Fibroblast of mammary gland (primary cell): Measurements from ENCODE around the gene TTYH2.

ENCODE experiments used
- DNase-seq: peaks from one replicate; pipeline ENCODE4 v3.0.0-alpha.2; 2010; ENCODE audit warnings: low read depth
- H3K4me3 ChIP-seq: 2 replicates; pipeline ENCODE4 v1.5.1; 2011; ENCODE audit warnings: low read depth, mild to moderate bottlenecking, low read length, moderate library complexity; ENCODE audit not compliant: control insufficient read depth
- TF ChIP-seq, protein P1 (sequence below): conservative IDR thresholded peaks from 2 replicates; pipeline ENCODE4 v1.5.1; 2011; ENCODE audit warnings: low read depth, low read length, inconsistent platforms; ENCODE audit not compliant: control insufficient read depth, insufficient read depth

The TTYH2 gene

DNA sequence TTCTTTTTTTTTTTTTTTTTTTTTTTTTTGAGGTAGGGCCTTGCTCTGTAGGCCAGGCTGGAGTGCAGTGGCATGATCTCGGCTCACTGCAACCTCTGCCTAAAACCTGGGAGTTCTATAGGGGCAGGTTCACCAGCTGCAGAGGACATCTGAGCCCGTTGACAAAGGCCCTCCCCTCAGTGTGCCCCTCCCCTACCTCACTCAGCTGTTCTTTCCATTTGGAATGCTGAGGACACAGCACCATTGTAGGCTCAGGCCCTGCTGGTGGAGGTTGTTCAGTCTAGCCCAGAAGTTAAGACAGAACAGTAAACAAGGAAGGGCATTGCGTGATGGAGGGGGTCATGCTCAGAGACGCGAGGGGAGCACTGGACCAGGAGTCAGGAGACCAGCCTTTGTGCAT is 90.8 kb downstream of the TTYH2 start:
- H3K4me3 ChIP-seq, result no peak overlapping the region
- DNase-seq, result no peak
- TF ChIP-seq, protein P1, sequence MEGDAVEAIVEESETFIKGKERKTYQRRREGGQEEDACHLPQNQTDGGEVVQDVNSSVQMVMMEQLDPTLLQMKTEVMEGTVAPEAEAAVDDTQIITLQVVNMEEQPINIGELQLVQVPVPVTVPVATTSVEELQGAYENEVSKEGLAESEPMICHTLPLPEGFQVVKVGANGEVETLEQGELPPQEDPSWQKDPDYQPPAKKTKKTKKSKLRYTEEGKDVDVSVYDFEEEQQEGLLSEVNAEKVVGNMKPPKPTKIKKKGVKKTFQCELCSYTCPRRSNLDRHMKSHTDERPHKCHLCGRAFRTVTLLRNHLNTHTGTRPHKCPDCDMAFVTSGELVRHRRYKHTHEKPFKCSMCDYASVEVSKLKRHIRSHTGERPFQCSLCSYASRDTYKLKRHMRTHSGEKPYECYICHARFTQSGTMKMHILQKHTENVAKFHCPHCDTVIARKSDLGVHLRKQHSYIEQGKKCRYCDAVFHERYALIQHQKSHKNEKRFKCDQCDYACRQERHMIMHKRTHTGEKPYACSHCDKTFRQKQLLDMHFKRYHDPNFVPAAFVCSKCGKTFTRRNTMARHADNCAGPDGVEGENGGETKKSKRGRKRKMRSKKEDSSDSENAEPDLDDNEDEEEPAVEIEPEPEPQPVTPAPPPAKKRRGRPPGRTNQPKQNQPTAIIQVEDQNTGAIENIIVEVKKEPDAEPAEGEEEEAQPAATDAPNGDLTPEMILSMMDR, result no peak

DNA sequence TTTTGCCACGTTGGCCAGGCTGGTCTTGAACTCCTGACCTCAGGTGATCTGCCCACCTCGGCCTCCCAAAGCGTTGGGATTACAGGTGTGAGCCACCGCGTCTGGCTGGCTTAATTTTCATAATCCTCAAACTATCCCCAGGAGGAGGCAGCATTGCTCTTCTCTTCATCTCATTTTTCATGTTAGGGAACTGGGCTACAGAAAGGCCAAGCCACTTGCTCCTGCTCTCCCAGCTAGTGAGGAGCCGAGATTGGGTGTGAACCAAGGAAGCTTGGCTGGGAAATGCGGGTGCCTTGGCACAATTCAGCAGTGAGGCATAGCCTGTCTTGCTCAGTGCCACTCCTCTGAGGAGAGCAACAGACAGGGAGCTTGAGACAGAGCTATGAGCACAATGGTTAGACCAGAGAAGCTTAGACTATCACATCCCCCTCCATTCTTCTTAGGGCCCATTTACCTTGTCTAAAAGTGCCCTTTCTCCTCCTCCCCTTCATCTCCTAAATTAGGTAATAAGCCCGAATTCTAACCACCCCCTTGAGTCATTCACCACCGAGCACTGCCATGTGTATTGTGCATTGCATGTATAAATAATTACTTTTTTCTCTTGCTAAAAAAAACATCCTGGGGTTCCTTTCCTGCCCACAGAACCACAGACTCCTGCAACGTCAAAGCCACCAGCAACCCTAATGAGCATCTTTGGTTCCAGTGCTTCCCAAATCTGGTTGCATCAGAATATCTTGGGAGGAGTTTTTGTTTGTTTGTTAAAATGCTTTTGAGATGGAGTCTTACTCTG is 92.7 kb downstream of the TTYH2 start:
- H3K4me3 ChIP-seq, result no peak overlapping the region
- DNase-seq, result no peak
- TF ChIP-seq, protein P1, result no peak

DNA sequence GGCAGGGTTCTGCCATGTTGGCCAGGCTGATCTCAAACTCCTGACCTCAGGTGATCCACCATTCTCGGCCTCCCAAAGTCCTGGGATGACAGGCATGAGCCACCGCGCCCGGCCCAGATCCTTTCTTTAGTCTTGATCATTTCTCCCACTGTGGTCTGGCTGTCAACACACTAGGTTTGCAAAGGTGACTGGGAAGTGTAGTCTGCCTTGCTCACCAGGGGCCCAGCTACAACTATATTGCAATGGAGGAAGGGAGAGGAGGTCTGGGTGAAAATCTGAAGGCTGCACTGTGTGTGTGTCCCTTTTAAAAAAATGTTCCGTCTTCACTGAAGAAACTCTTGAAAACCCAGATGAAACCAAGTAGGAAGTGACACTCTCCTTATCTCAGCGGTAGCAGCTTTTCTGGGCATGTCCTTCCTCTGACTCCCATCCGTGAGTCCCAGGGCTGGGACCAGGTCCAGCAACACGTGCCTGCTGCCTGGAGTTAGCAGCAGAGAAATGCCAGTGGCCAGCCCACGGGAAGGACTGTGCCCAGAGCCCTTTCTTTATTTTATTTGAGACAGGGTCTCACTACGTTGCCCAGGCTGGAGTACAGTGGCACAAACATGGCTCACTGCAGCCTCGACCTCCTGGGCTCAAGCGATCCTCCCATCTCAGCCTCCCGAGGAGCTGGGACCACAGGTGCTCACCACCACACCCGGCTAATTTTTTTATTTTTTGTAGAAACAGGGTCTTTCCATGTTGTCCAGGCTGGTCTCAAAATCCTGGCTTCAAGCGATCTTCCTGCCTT is 94.8 kb downstream of the TTYH2 start:
- no peak overlapping the region for H3K4me3 ChIP-seq
- no peak for DNase-seq
- TF ChIP-seq, protein P1, result no peak

DNA sequence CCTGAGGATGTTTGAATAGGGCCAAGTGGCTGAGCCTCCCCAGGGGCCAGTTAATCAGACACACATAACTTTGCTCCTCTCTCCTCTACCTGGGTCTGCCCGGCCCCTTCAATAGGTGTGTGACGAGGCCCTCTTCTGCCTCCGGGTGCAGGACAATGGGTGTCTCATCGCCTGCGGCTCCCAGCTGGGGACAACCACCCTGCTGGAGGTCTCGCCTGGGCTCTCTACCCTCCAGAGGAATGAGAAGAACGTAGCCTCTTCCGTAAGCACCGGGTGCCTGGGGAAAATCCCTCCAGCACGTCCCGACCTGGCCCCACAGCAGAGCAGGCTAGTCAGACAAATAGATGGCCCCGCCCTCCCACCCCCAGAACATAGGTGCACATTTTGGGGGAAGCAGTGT is 96.5 kb downstream of the TTYH2 start:
- TF ChIP-seq, protein P1, result no peak
- H3K4me3 ChIP-seq, result no peak overlapping the region
- DNase-seq, result no peak
